NOMO-1 treated with dmso at 0.1 percent for 144 hours (cell line): Measurements from ENCODE around the gene FGF22.

Experiments used
- DNase-seq: peaks from one replicate; lab custom pipeline; 2025; ENCODE audit not compliant: unreplicated experiment; lab: John Stamatoyannopoulos, UW

The FGF22 gene

GRCh38 chr19:642767-643727 lies 3.4 kb downstream of the FGF22 start:
- DNase-seq = no peak

- DNase-seq = no peak
These were observed 4.1 kb downstream of the FGF22 start for GRCh38 chr19:643736-644135.

- no peak for DNase-seq
These were observed 4.7 kb downstream of the FGF22 start for GRCh38 chr19:644363-644762.

- DNase-seq = no peak
These were observed 5.1 kb downstream of the FGF22 start for GRCh38 chr19:644789-645188.

GRCh38 chr19:645912-646778 lies 6.5 kb downstream of the FGF22 start:
- no peak for DNase-seq

GRCh38 chr19:646779-647565 lies 7.3 kb downstream of the FGF22 start:
- no peak for DNase-seq

GRCh38 chr19:647566-648284 lies 8.0 kb downstream of the FGF22 start:
- no peak for DNase-seq

- DNase-seq = no peak
These were observed 8.6 kb downstream of the FGF22 start for GRCh38 chr19:648305-648704.

- DNase-seq = no peak
These were observed 9.5 kb downstream of the FGF22 start for GRCh38 chr19:648904-649801.

GRCh38 chr19:650121-650520 lies 10.4 kb downstream of the FGF22 start:
- no peak for DNase-seq

- DNase-seq = no peak
These were observed 11.6 kb downstream of the FGF22 start for GRCh38 chr19:651114-651818.

- DNase-seq = no peak
These were observed 12.3 kb downstream of the FGF22 start for GRCh38 chr19:651991-652390.

- no peak for DNase-seq
These were observed 13.0 kb downstream of the FGF22 start for GRCh38 chr19:652467-653389.

GRCh38 chr19:653425-653824 lies 13.7 kb downstream of the FGF22 start:
- no peak for DNase-seq

- no peak for DNase-seq
These were observed 16.0 kb downstream of the FGF22 start for GRCh38 chr19:655691-656090.

- DNase-seq = no peak
These were observed 17.3 kb downstream of the FGF22 start for GRCh38 chr19:656751-657559.

GRCh38 chr19:657611-658010 lies 17.9 kb downstream of the FGF22 start:
- no peak for DNase-seq
